Renal cortex interstitium (tissue), 11 donors: ENCODE data around the gene NPB. TPM values are rescaled to one million over a fixed set of nuclear protein-coding genes. Genes with fewer than 3 reads are reported as not detected.

Experiments used
- DNase-seq, 11 donors: peaks; one replicate each; pipeline ENCODE4 v3.0.0-alpha.2; 2013; ENCODE audit warnings: low read depth in 9 of 11, low spot score in 4 of 11; ENCODE audit errors: extremely low read depth in 1 of 11
- polyA plus RNA-seq, 3 donors: library from polyadenylated mRNA; unstranded; fragments of 120-200 nt; gene quantifications; one replicate each; pipeline ENCODE4 v1.2.1, GENCODE V29; 2013; ENCODE audit not compliant: insufficient read length in 3 of 3

NPB gene
- polyA plus RNA-seq, 3 donors: 0.93 to 1.4 (median 0.97) TPM

- no peak for DNase-seq
Observed at GRCh38 chr17:81951785-81952684, 50.0 kb downstream of the NPB start.

Other genes starting within 250 kb of the NPB start
- gene PDE6G, start 245.7 kb upstream of the NPB start, polyA plus RNA-seq: 10 to 100 TPM; 10.0 to 12.1 (median 10.2) TPM
- 10 to 100 TPM; 12.5 to 22.3 (median 17.8) TPM for gene OXLD1, start 235.6 kb upstream of the NPB start, polyA plus RNA-seq
- gene CCDC137, start 235.5 kb upstream of the NPB start, polyA plus RNA-seq: 10 to 100 TPM; 10.8 to 17.7 (median 14.8) TPM
- 10 to 100 TPM; 46.4 to 53.3 (median 50.0) TPM for gene ARL16, start 218.4 kb upstream of the NPB start, polyA plus RNA-seq
- gene HGS, start 218.2 kb upstream of the NPB start, polyA plus RNA-seq: 100 to 1,000 TPM in 2 of 3 donors, 10 to 100 TPM in 1; 87.7 to 111 (median 107) TPM
- 10 to 100 TPM; 40.1 to 60.5 (median 45.7) TPM for gene MRPL12, start 198.9 kb upstream of the NPB start, polyA plus RNA-seq
- gene SLC25A10, start 190.0 kb upstream of the NPB start, polyA plus RNA-seq: 10 to 100 TPM; 11.5 to 19.3 (median 18.9) TPM
- gene GCGR, start 98.1 kb upstream of the NPB start, polyA plus RNA-seq: 10 to 100 TPM in 2 of 3 donors, 1 to 10 TPM in 1; 7.1 to 17.7 (median 12.5) TPM
- gene MCRIP1, start 68.9 kb upstream of the NPB start, polyA plus RNA-seq: 100 to 1,000 TPM in 2 of 3 donors, 10 to 100 TPM in 1; 61.8 to 109 (median 107) TPM
- gene PPP1R27, start 67.2 kb upstream of the NPB start, polyA plus RNA-seq: under 1 TPM; 0.12 to 0.45 (median 0.17) TPM
- gene P4HB, start 41.7 kb upstream of the NPB start, polyA plus RNA-seq: 100 to 1,000 TPM; 401 to 475 (median 404) TPM
- gene ARHGDIA, start 30.9 kb upstream of the NPB start, polyA plus RNA-seq: 100 to 1,000 TPM; 145 to 242 (median 217) TPM
- gene ALYREF, start 10.7 kb upstream of the NPB start, polyA plus RNA-seq: 10 to 100 TPM; 66.5 to 99.3 (median 76.1) TPM
- gene ANAPC11, start 10.5 kb upstream of the NPB start, polyA plus RNA-seq: 100 to 1,000 TPM in 1 of 3 donors, 10 to 100 TPM in 2; 63.8 to 110 (median 93.7) TPM
- 10 to 100 TPM; 40.1 to 48.5 (median 45.5) TPM for gene PCYT2, start 9.2 kb downstream of the NPB start, polyA plus RNA-seq
- gene SIRT7, start 15.9 kb downstream of the NPB start, polyA plus RNA-seq: 10 to 100 TPM; 11.0 to 21.1 (median 14.1) TPM
- 10 to 100 TPM; 12.4 to 14.8 (median 13.8) TPM for gene MAFG, start 25.5 kb downstream of the NPB start, polyA plus RNA-seq
- gene PYCR1, start 35.1 kb downstream of the NPB start, polyA plus RNA-seq: 10 to 100 TPM; 22.6 to 39.4 (median 26.8) TPM
- under 1 TPM; 0.10 to 0.30 (median 0.14) TPM for gene MYADML2, start 45.0 kb downstream of the NPB start, polyA plus RNA-seq
- 1 to 10 TPM; 1.9 to 3.5 (median 3.3) TPM for gene NOTUM, start 58.9 kb downstream of the NPB start, polyA plus RNA-seq
- gene ASPSCR1, start 75.4 kb downstream of the NPB start, polyA plus RNA-seq: 10 to 100 TPM; 20.1 to 39.0 (median 35.2) TPM
- 10 to 100 TPM; 28.8 to 47.2 (median 40.8) TPM for gene CENPX, start 120.6 kb downstream of the NPB start, polyA plus RNA-seq
- 10 to 100 TPM; 10.8 to 17.5 (median 15.7) TPM for gene LRRC45, start 121.1 kb downstream of the NPB start, polyA plus RNA-seq
- 10 to 100 TPM in 2 of 3 donors, 1 to 10 TPM in 1; 8.3 to 16.2 (median 11.7) TPM for gene RAC3, start 129.4 kb downstream of the NPB start, polyA plus RNA-seq
- gene DCXR, start 135.5 kb downstream of the NPB start, polyA plus RNA-seq: 100 to 1,000 TPM in 1 of 3 donors, 10 to 100 TPM in 2; 78.9 to 120 (median 88.7) TPM
- 10 to 100 TPM; 28.5 to 57.8 (median 47.2) TPM for gene RFNG, start 149.6 kb downstream of the NPB start, polyA plus RNA-seq
- gene GPS1, start 149.7 kb downstream of the NPB start, polyA plus RNA-seq: 100 to 1,000 TPM in 2 of 3 donors, 10 to 100 TPM in 1; 98.3 to 138 (median 132) TPM
- gene DUS1L, start 163.6 kb downstream of the NPB start, polyA plus RNA-seq: 10 to 100 TPM; 66.2 to 92.0 (median 90.5) TPM
- 10 to 100 TPM; 32.1 to 58.6 (median 50.4) TPM for gene FASN, start 196.0 kb downstream of the NPB start, polyA plus RNA-seq